Fibroblast of gingiva (primary cell): ENCODE results near the gene LRRC37A3.
"Not testable (repeated sequence)": the region's sequence is repeated elsewhere in the genome, so short reads cannot be mapped to it uniquely, and the experiment has no call there.

Source experiments
- DNase-seq: peaks from one replicate; pipeline ENCODE4 v3.0.0-alpha.2; 2011; ENCODE audit warnings: low read depth

The LRRC37A3 gene

GRCh38 chr17:64925244-64925643 lies 6.0 kb upstream of the LRRC37A3 start:
- not testable (repeated sequence) for DNase-seq

DNA sequence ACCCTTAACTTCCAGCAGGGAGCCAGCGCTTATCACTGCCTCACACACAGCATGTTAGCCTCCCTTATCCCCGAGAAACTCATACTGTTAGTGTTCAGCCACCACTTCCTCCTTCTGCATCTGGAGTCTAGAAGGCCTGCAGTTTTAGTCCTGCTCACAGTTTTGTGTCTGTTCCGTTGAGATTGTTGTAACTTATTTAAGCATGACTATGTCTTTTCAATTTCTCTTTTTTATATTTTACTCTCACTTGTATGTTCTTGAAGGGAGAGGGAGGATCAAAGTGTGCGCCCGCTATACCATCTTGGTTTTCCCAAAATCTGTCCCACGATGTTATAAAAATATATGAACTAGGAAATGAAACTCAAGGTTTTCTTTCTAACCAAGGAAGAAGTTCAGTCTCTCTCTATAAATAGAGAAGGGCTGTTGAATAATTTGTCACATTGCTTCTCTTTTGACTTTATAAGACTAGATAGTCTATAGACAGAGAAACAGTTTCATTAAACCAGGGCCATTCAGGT lies 3.8 kb upstream of the LRRC37A3 start:
- not testable (repeated sequence) for DNase-seq

- DNase-seq = no peak
These were observed 1.3 kb upstream of the LRRC37A3 start for GRCh38 chr17:64920419-64921172.

GRCh38 chr17:64920026-64920418 lies 744 bp upstream of the LRRC37A3 start:
- no peak for DNase-seq

GRCh38 chr17:64918842-64919288 lies 413 bp downstream of the LRRC37A3 start:
- not testable (repeated sequence) for DNase-seq

- DNase-seq = not testable (repeated sequence)
These were observed 1.7 kb downstream of the LRRC37A3 start for GRCh38 chr17:64917540-64917939.

GRCh38 chr17:64915244-64915643 lies 4.0 kb downstream of the LRRC37A3 start:
- DNase-seq = not testable (repeated sequence)

GRCh38 chr17:64910191-64910514 lies 9.1 kb downstream of the LRRC37A3 start:
- DNase-seq = not testable (repeated sequence)

GRCh38 chr17:64909511-64910190 lies 9.6 kb downstream of the LRRC37A3 start:
- DNase-seq = not testable (repeated sequence)

GRCh38 chr17:64904069-64904468 lies 15.2 kb downstream of the LRRC37A3 start:
- not testable (repeated sequence) for DNase-seq

DNA sequence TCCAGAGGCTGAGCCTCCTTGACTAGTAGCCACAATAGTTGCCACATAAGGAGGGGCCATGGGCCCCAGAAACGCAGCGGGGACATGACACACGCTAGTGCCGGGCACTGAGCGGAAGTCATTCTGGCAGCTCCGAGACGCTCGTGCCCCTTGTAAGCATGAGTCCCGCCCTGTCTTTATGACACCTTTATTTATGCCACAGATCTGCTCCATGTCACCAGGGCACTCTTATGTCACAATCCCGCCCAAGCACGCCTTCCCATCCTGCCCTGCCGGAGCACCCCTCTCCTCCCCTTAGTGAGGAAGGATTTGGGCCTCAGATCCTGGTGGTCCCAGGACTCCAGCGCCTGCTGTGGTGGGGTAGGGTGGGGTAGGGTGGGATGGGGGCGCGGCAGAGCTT lies 22.1 kb downstream of the LRRC37A3 start:
- not testable (repeated sequence) for DNase-seq

- not testable (repeated sequence) for DNase-seq
These were observed 45.1 kb downstream of the LRRC37A3 start for GRCh38 chr17:64874210-64874609.

- peak; percentile 12 for DNase-seq
These were observed 71.5 kb downstream of the LRRC37A3 start for GRCh38 chr17:64847504-64848466.

GRCh38 chr17:64846892-64847291 lies 72.4 kb downstream of the LRRC37A3 start:
- peak; percentile 43 for DNase-seq

- DNase-seq = not testable (repeated sequence)
These were observed 75.4 kb downstream of the LRRC37A3 start for GRCh38 chr17:64843918-64844317.

DNA sequence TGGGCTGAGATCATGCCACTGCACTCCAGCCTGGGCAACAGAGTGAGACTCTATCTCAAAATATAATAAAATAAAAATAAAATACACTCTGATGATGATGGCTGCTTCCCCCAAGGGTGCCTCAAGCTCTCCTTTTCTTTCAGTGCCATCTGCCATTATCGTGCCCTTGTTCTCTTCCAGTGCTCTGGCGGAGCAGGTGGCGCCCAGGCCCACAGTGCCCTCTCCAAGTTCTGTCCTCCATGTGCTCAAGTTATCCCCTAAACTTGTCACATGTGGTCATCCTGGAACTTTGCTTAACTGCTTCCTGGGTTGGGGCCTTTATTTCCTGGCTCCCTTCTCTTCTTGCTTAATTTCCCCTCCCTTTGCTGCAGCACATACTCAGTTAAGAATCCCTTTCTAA lies 76.4 kb downstream of the LRRC37A3 start:
- DNase-seq = not testable (repeated sequence)

- not testable (repeated sequence) for DNase-seq
These were observed 78.3 kb downstream of the LRRC37A3 start for GRCh38 chr17:64840960-64841359.

- not testable (repeated sequence) for DNase-seq
These were observed 80.8 kb downstream of the LRRC37A3 start for GRCh38 chr17:64838513-64838912.

DNA sequence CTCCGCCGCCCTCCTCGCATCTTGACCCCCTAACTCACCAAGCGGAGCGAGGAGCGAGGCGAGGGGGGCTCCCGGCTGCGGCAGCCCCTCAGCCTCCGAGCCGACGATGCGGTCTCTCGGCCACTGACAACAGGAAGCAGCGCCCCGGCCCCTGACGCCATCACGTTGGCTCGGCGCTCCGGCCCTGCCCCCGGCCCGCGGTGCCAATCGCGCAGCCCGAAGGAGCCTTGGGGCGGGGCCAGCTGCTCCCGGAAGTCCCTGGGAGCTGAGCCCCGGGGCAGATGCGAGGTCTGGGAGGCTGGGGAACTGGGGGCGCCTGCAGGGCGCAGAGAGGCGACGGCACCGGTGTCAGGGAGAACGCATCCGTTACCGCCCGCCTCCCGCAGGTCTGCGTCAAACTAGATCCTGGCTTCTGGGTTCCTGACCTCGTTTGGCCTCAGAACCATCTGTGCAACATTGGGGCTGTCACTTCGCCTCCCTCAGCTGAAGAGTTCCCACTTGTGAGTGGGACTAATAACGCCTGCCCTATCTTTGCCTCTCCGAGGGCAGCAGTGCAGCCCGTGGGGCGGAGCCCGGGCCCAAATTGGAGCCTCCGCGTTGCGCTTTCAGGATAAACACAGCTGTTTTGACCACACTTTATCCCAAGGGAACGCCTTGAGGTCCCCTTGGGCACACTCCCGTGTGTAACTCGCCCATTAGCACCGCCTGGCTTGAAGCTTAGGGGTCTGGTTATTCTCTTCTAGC lies 82.1 kb downstream of the LRRC37A3 start:
- DNase-seq = peak; percentile 82

GRCh38 chr17:64836623-64837017 lies 82.7 kb downstream of the LRRC37A3 start:
- peak; percentile 4 for DNase-seq

- DNase-seq = peak; percentile 82
These were observed 85.2 kb downstream of the LRRC37A3 start for GRCh38 chr17:64834060-64834459.
